ENCODE results near the gene UBA5.

- TF ChIP-seq CTCF (IDR thresholded peaks at IDR 0.05), result no peak
- no peak for TF ChIP-seq POLR2AphosphoS5 (IDR thresholded peaks at IDR 0.05; ENCODE audit: low read depth, low read length)
- no peak for TF ChIP-seq SIN3A (IDR thresholded peaks at IDR 0.05; ENCODE audit: borderline replicate concordance, insufficient read depth, low read depth, low read length)
- TF ChIP-seq, protein P1, sequence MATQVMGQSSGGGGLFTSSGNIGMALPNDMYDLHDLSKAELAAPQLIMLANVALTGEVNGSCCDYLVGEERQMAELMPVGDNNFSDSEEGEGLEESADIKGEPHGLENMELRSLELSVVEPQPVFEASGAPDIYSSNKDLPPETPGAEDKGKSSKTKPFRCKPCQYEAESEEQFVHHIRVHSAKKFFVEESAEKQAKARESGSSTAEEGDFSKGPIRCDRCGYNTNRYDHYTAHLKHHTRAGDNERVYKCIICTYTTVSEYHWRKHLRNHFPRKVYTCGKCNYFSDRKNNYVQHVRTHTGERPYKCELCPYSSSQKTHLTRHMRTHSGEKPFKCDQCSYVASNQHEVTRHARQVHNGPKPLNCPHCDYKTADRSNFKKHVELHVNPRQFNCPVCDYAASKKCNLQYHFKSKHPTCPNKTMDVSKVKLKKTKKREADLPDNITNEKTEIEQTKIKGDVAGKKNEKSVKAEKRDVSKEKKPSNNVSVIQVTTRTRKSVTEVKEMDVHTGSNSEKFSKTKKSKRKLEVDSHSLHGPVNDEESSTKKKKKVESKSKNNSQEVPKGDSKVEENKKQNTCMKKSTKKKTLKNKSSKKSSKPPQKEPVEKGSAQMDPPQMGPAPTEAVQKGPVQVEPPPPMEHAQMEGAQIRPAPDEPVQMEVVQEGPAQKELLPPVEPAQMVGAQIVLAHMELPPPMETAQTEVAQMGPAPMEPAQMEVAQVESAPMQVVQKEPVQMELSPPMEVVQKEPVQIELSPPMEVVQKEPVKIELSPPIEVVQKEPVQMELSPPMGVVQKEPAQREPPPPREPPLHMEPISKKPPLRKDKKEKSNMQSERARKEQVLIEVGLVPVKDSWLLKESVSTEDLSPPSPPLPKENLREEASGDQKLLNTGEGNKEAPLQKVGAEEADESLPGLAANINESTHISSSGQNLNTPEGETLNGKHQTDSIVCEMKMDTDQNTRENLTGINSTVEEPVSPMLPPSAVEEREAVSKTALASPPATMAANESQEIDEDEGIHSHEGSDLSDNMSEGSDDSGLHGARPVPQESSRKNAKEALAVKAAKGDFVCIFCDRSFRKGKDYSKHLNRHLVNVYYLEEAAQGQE (IDR thresholded peaks at IDR 0.05; ENCODE audit: insufficient read depth in 1 of 2, low read depth in 2 of 2, low read length in 1 of 2), result no peak
- no peak for TF ChIP-seq TCF7L2 (IDR thresholded peaks at IDR 0.05; ENCODE audit: low read depth, low read length)
Measured at GRCh38 chr3:132694991-132695390, 34.9 kb downstream of the UBA5 start.
